IMR-90 (cell line): ENCODE data around the gene CADM2. TPM values are rescaled to one million over a fixed set of nuclear protein-coding genes. Genes with fewer than 3 reads are reported as not detected.

ENCODE experiments used
- ATAC-seq: fragments of 200-7000 bp; cut with Tn5 transposase; 2 replicates; pipeline ENCODE4 v1.9.1; 2020; ENCODE audit warnings: low read depth, mild to moderate bottlenecking, moderate library complexity
- BruUV-seq: library from RNA; stranded (reverse); fragments of 400-500 nt; replicated peaks from 2 replicates; lab custom pipeline; 2021; lab: Mats Ljungman, UMichigan
- CTCF ChIA-PET: fragments of 300-600 bp; formaldehyde crosslinking; extraction: SDS; loops from one replicate; lab custom pipeline; 2021; ENCODE audit warnings: antibody characterized with exemption; lab: Yijun Ruan, JAX
- POLR2A ChIA-PET: fragments of 300-600 bp; sonication (Branson Sonifier 250); formaldehyde crosslinking; loops from one replicate; lab custom pipeline; 2022; ENCODE audit warnings: antibody characterized with exemption; ENCODE audit not compliant: unreplicated experiment; lab: Charles Lee
- DNase-seq: peaks from one replicate; pipeline ENCODE4 v3.0.0; 2013
- H2AFZ ChIP-seq: replicated peaks from 2 replicates; pipeline ENCODE3; 2013; ENCODE audit warnings: low read length, mild to moderate bottlenecking; ENCODE audit not compliant: poor library complexity
- H2AK5ac ChIP-seq: 2 replicates; pipeline ENCODE4 v1.6.1; 2013; ENCODE audit warnings: low read depth, low read length, inconsistent platforms
- H2AK9ac ChIP-seq: replicated peaks from 2 replicates; pipeline ENCODE3; 2013; ENCODE audit warnings: mild to moderate bottlenecking, low read depth, low read length, moderate library complexity; ENCODE audit not compliant: poor library complexity
- H2BK120ac ChIP-seq: 2 replicates; pipeline ENCODE4 v1.6.1; 2013; ENCODE audit warnings: low read depth, low read length, inconsistent platforms
- H2BK15ac ChIP-seq: 3 replicates; pipeline ENCODE4 v1.6.1; 2013; ENCODE audit warnings: low read depth, low read length, inconsistent platforms
- H2BK20ac ChIP-seq: 2 replicates; pipeline ENCODE4 v1.6.1; 2013; ENCODE audit warnings: low read depth, mild to moderate bottlenecking, inconsistent platforms, low read length, moderate library complexity
- H2BK5ac ChIP-seq: 2 replicates; pipeline ENCODE4 v1.6.1; 2013; ENCODE audit warnings: mild to moderate bottlenecking, low read depth, low read length, inconsistent platforms; ENCODE audit not compliant: poor library complexity, severe bottlenecking
- H3K14ac ChIP-seq: replicated peaks from 2 replicates; pipeline ENCODE4 v1.6.1; 2013; ENCODE audit warnings: low read depth, low read length, inconsistent platforms
- H3K18ac ChIP-seq: 2 replicates; pipeline ENCODE4 v1.6.1; 2013; ENCODE audit warnings: low read depth, low read length, control low read depth
- H3K23ac ChIP-seq: 2 replicates; pipeline ENCODE4 v1.6.1; 2013; ENCODE audit warnings: low read depth, low read length, inconsistent platforms
- H3K27ac ChIP-seq: 2 replicates; pipeline ENCODE4 v1.5.1; 2013; ENCODE audit warnings: mild to moderate bottlenecking, control low read depth, low read length; ENCODE audit not compliant: insufficient read depth
- H3K27me3 ChIP-seq: 2 replicates; pipeline ENCODE4 v1.6.1; 2013; ENCODE audit warnings: low read length; ENCODE audit not compliant: control insufficient read depth, insufficient read depth
- H3K36me3 ChIP-seq: 2 replicates; pipeline ENCODE4 v1.6.1; 2013; ENCODE audit warnings: low read length, mixed read lengths; ENCODE audit not compliant: control insufficient read depth, insufficient read depth
- H3K4ac ChIP-seq: 2 replicates; pipeline ENCODE4 v1.6.1; 2013; ENCODE audit warnings: low read depth, low read length, inconsistent platforms
- H3K4me1 ChIP-seq: 2 replicates; pipeline ENCODE4 v1.6.1; 2013; ENCODE audit warnings: low read length, mixed read lengths; ENCODE audit not compliant: control insufficient read depth, insufficient read depth
- H3K4me2 ChIP-seq: 2 replicates; pipeline ENCODE4 v1.6.1; 2013; ENCODE audit warnings: low read depth, mild to moderate bottlenecking, control low read depth, low read length, moderate library complexity
- H3K4me3 ChIP-seq: 2 replicates; pipeline ENCODE4 v1.5.1; 2013; ENCODE audit warnings: low read depth, mild to moderate bottlenecking, control low read depth, low read length, moderate library complexity; ENCODE audit not compliant: insufficient read depth
- H3K56ac ChIP-seq: 2 replicates; pipeline ENCODE4 v1.6.1; 2013; ENCODE audit warnings: low read length, inconsistent platforms; ENCODE audit not compliant: insufficient read depth; ENCODE audit errors: extremely low read depth
- H3K79me1 ChIP-seq, 2 experiments: 2 replicates each; pipeline ENCODE4 v1.6.1; 2013; ENCODE audit warnings: low read length in 2 of 2, inconsistent platforms in 1 of 2, low read depth in 1 of 2
- H3K9ac ChIP-seq: 2 replicates; pipeline ENCODE4 v1.6.1; 2013; ENCODE audit warnings: low read depth, low read length, control low read depth
- H3K9me1 ChIP-seq: 2 replicates; pipeline ENCODE4 v1.6.1; 2013; ENCODE audit warnings: low read length, inconsistent platforms; ENCODE audit not compliant: insufficient read depth
- H3K9me3 ChIP-seq: 2 replicates; pipeline ENCODE4 v1.6.1; 2013; ENCODE audit warnings: low read length; ENCODE audit not compliant: control insufficient read depth, insufficient read depth
- H4K20me1 ChIP-seq: 2 replicates; pipeline ENCODE4 v1.6.1; 2013; ENCODE audit warnings: low read length, inconsistent platforms; ENCODE audit not compliant: insufficient read depth
- H4K5ac ChIP-seq: 2 replicates; pipeline ENCODE4 v1.6.1; 2013; ENCODE audit warnings: mild to moderate bottlenecking, low read depth, low read length, control low read depth
- H4K8ac ChIP-seq, 2 experiments: 2 replicates each; pipeline ENCODE4 v1.6.1; 2013; ENCODE audit warnings: low read depth in 2 of 2, low read length in 2 of 2, control low read depth in 1 of 2, inconsistent platforms in 1 of 2
- H4K91ac ChIP-seq: 2 replicates; pipeline ENCODE4 v1.6.1; 2013; ENCODE audit warnings: low read depth, low read length, inconsistent platforms; ENCODE audit not compliant: insufficient read depth
- BHLHE40 ChIP-seq: fragments of 150-350 bp; IDR thresholded peaks from 2 replicates; pipeline ENCODE4 v1.6.1; 2016; ENCODE audit warnings: mild to moderate bottlenecking, low read depth, low read length
- CEBPB ChIP-seq: IDR thresholded peaks from 2 replicates; pipeline ENCODE4 v1.6.1; 2012; ENCODE audit warnings: low read depth, low read length, improper control_type of control experiment
- CHD1 ChIP-seq: IDR thresholded peaks from 2 replicates; pipeline ENCODE4 v1.6.1; 2012; ENCODE audit warnings: low read depth, low read length, improper control_type of control experiment
- FOS ChIP-seq: fragments of 150-350 bp; IDR thresholded peaks from 2 replicates; pipeline ENCODE4 v1.6.1; 2016; ENCODE audit warnings: low read depth, low read length
- MAFK ChIP-seq: IDR thresholded peaks from 2 replicates; pipeline ENCODE4 v1.6.1; 2012; ENCODE audit warnings: low read depth, low read length, improper control_type of control experiment
- MAZ ChIP-seq: IDR thresholded peaks from 2 replicates; pipeline ENCODE4 v1.6.1; 2012; ENCODE audit warnings: low read depth, mild to moderate bottlenecking, low read length, improper control_type of control experiment, moderate library complexity, borderline replicate concordance
- MXI1 ChIP-seq: IDR thresholded peaks from 2 replicates; pipeline ENCODE4 v1.6.1; 2012; ENCODE audit warnings: low read depth, mild to moderate bottlenecking, low read length, moderate library complexity, borderline replicate concordance
- NFE2L2 ChIP-seq: fragments of 150-350 bp; IDR thresholded peaks from 2 replicates; pipeline ENCODE4 v1.6.1; 2016; ENCODE audit warnings: low read depth, mild to moderate bottlenecking, low read length
- POLR2A ChIP-seq: IDR thresholded peaks from 2 replicates; pipeline ENCODE4 v1.6.1; 2012; ENCODE audit warnings: mild to moderate bottlenecking, low read depth, low read length
- RAD21 ChIP-seq: IDR thresholded peaks from 2 replicates; pipeline ENCODE4 v1.6.1; 2012; ENCODE audit warnings: low read length, improper control_type of control experiment
- RCOR1 ChIP-seq: IDR thresholded peaks from 2 replicates; pipeline ENCODE4 v1.6.1; 2012; ENCODE audit warnings: mild to moderate bottlenecking, low read length, improper control_type of control experiment; ENCODE audit not compliant: insufficient replicate concordance
- RFX5 ChIP-seq: IDR thresholded peaks from 2 replicates; pipeline ENCODE4 v1.8.0; 2012; ENCODE audit warnings: low read depth, mild to moderate bottlenecking, low read length, moderate library complexity
- SMC3 ChIP-seq: fragments of 150-350 bp; IDR thresholded peaks from 2 replicates; pipeline ENCODE4 v1.6.1; 2016; ENCODE audit warnings: low read depth, mild to moderate bottlenecking, antibody characterized with exemption, low read length, moderate library complexity
- WGBS, 2 experiments: methylation state at CpG; one replicate each; pipeline versions ENCODE4 v1.1.5 to v1.1.7; 2013; ENCODE audit warnings: missing lambda C conversion rate in 2 of 2; ENCODE audit not compliant: insufficient read length in 1 of 2; ENCODE audit errors: extremely low coverage in 2 of 2; 5-methylcytosine and 5-hydroxymethylcytosine counted together
- dilution Hi-C: fragments of 300-500 bp; cut with HindIII; formaldehyde crosslinking; loops from one replicate; pipeline ENCODE4 v1.14.3; 2018; ENCODE audit warnings: low sequenced_read_pairs; ENCODE audit not compliant: unreplicated experiment
- in situ Hi-C: fragments of 300-500 bp; cut with MboI; formaldehyde crosslinking; loops from 3 replicates; pipeline ENCODE4 v1.14.3; 2019; ENCODE audit warnings: low sequenced_read_pairs, inconsistent platforms, mixed read lengths
- intact Hi-C: fragments of 100-400 bp; cut with micrococcal nuclease; formaldehyde crosslinking; loops from 2 replicates; pipeline ENCODE4 v1.10.0; 2022
- polyA plus RNA-seq, 3 experiments: library from polyadenylated mRNA; depleted of rRNA; stranded (reverse); fragments of >200 nt; gene quantifications; 2 replicates each; pipeline ENCODE4 v1.2.3, GENCODE V29; 2012; ENCODE audit warnings: low replicate concordance in 1 of 3
- total RNA-seq: library from RNA; depleted of rRNA; stranded (reverse); fragments of >200 nt; gene quantifications from 2 replicates; pipeline ENCODE4 v1.2.3, GENCODE V29; 2012
- TF ChIP-seq, protein P1 (sequence below): conservative IDR thresholded peaks from 2 replicates; pipeline ENCODE4 v1.5.1; 2012; ENCODE audit warnings: mild to moderate bottlenecking, low read depth, low read length, improper control_type of control experiment
- TF ChIP-seq, protein P2 (sequence below): fragments of 150-350 bp; IDR thresholded peaks from 2 replicates; pipeline ENCODE4 v1.6.1; 2017; ENCODE audit warnings: mild to moderate bottlenecking, antibody characterized with exemption, low read length, low read depth
- TF ChIP-seq, protein P3 (sequence below): fragments of 150-350 bp; IDR thresholded peaks from 2 replicates; pipeline ENCODE4 v1.6.1; 2016; ENCODE audit warnings: low read depth, mild to moderate bottlenecking, low read length, moderate library complexity, borderline replicate concordance

Gene CADM2
- total and polyA plus RNA-seq, 2 of the 4 experiments (the other 2 are of a cell fraction) = not detected

GRCh38 chr3:85574006-85574705 is 615.4 kb downstream of the CADM2 start:
- Histone ChIP-seq H3K9ac (no peak overlapping the region), H3K27ac (no peak overlapping the region), H2BK15ac (no peak overlapping the region), H3K4ac (no peak overlapping the region), H3K9me1 (no peaks in the 10 kb centered on the region), H4K91ac (no peak overlapping the region), H3K18ac (no peak overlapping the region), H3K23ac (no peak overlapping the region), H3K14ac (no peak overlapping the region), H2AK9ac (no peak overlapping the region), H4K5ac (no peak overlapping the region), H2AK5ac (no peak overlapping the region), H2AFZ (no peak overlapping the region), H2BK5ac (no peak overlapping the region), H2BK20ac (no peak overlapping the region), H3K27me3 (no peaks in the 10 kb centered on the region), H3K79me1 (no peaks in the 10 kb centered on the region), H3K4me3 (no peak overlapping the region), H3K4me2 (no peak overlapping the region), H3K9me3 (no peaks in the 10 kb centered on the region), H3K4me1 (no peaks in the 10 kb centered on the region), H4K8ac (no peak overlapping the region), H3K56ac (no peak overlapping the region), H4K20me1 (no peaks in the 10 kb centered on the region), H3K36me3 (no peaks in the 10 kb centered on the region), H2BK120ac (no peak overlapping the region)
- ATAC-seq = no peak
- no peak for TF ChIP-seq CEBPB
- no peak for TF ChIP-seq MAZ
- TF ChIP-seq RAD21 = no peak
- no peak for TF ChIP-seq NFE2L2
- TF ChIP-seq, protein P1, sequence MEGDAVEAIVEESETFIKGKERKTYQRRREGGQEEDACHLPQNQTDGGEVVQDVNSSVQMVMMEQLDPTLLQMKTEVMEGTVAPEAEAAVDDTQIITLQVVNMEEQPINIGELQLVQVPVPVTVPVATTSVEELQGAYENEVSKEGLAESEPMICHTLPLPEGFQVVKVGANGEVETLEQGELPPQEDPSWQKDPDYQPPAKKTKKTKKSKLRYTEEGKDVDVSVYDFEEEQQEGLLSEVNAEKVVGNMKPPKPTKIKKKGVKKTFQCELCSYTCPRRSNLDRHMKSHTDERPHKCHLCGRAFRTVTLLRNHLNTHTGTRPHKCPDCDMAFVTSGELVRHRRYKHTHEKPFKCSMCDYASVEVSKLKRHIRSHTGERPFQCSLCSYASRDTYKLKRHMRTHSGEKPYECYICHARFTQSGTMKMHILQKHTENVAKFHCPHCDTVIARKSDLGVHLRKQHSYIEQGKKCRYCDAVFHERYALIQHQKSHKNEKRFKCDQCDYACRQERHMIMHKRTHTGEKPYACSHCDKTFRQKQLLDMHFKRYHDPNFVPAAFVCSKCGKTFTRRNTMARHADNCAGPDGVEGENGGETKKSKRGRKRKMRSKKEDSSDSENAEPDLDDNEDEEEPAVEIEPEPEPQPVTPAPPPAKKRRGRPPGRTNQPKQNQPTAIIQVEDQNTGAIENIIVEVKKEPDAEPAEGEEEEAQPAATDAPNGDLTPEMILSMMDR = no peak
- TF ChIP-seq RFX5 = no peak
- no peak for TF ChIP-seq MXI1
- no peak for TF ChIP-seq RCOR1
- no peak for TF ChIP-seq POLR2A
- TF ChIP-seq FOS = no peak
- TF ChIP-seq, protein P2, sequence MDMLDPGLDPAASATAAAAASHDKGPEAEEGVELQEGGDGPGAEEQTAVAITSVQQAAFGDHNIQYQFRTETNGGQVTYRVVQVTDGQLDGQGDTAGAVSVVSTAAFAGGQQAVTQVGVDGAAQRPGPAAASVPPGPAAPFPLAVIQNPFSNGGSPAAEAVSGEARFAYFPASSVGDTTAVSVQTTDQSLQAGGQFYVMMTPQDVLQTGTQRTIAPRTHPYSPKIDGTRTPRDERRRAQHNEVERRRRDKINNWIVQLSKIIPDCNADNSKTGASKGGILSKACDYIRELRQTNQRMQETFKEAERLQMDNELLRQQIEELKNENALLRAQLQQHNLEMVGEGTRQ = no peak
- TF ChIP-seq MAFK = no peak
- TF ChIP-seq, protein P3, sequence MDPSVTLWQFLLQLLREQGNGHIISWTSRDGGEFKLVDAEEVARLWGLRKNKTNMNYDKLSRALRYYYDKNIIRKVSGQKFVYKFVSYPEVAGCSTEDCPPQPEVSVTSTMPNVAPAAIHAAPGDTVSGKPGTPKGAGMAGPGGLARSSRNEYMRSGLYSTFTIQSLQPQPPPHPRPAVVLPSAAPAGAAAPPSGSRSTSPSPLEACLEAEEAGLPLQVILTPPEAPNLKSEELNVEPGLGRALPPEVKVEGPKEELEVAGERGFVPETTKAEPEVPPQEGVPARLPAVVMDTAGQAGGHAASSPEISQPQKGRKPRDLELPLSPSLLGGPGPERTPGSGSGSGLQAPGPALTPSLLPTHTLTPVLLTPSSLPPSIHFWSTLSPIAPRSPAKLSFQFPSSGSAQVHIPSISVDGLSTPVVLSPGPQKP = no peak
- no peak for TF ChIP-seq SMC3
- TF ChIP-seq CHD1 = no peak
- TF ChIP-seq BHLHE40 = no peak
- WGBS, 2 experiments = no CpG with 5 or more reads among the region's 2 CpGs
- no TSS peak for BruUV-seq
- CTCF ChIA-PET = no interaction called here
- in situ Hi-C loops = no loop called here
- POLR2A ChIA-PET = no interaction called here
- intact Hi-C loops = no loop called here
- dilution Hi-C loops = no loop called here
- no peak for DNase-seq
